ENCODE results near the gene ACAP1.

Gene ACAP1

DNA sequence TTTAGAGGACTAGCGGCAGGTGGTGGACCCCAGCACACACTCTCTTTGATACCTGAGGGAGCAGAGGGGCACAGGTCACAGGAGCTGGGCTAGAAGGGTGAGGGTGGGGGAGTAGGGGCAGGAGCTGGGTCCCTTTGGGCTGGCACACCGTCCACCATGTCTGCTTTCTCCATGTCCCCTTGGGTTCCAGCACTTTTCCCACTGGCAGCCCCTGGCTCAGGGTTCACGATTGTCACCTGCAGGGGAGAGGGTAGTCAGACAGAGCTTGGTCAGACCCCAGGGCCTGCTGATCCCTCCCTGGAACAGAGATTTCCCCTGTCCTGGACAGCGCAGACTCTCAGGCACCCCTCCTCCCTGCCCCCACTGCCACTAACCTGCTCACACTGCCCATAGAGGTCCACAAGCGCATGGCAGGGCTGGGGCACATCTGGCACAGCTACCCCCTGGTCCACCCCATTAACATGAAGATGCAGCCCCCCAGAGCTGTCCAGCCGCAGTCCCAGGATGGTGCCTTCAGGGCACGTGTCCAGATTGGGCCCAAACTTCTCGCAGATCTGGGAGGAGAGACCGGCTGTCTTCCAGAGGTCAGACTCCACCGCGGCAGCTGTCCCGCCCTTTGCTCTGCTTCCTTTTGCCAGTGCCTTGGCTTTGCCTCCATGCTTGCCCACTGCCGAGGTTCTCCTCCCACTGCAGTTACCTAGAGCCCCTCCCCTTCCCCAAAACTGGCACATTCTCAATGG lies 18.0 kb upstream of the ACAP1 start:
- H3K4me3 ChIP-seq (ENCODE audit: low read length): no peak overlapping the region
- DNase-seq (ENCODE audit: low read depth): no peak
- TF ChIP-seq, protein P1, sequence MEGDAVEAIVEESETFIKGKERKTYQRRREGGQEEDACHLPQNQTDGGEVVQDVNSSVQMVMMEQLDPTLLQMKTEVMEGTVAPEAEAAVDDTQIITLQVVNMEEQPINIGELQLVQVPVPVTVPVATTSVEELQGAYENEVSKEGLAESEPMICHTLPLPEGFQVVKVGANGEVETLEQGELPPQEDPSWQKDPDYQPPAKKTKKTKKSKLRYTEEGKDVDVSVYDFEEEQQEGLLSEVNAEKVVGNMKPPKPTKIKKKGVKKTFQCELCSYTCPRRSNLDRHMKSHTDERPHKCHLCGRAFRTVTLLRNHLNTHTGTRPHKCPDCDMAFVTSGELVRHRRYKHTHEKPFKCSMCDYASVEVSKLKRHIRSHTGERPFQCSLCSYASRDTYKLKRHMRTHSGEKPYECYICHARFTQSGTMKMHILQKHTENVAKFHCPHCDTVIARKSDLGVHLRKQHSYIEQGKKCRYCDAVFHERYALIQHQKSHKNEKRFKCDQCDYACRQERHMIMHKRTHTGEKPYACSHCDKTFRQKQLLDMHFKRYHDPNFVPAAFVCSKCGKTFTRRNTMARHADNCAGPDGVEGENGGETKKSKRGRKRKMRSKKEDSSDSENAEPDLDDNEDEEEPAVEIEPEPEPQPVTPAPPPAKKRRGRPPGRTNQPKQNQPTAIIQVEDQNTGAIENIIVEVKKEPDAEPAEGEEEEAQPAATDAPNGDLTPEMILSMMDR (conservative IDR thresholded peaks at IDR 0.05; ENCODE audit: low read depth, low read length): no peak

- DNase-seq (ENCODE audit: low read depth): no peak
- H3K4me3 ChIP-seq (ENCODE audit: low read length): no peak overlapping the region
- TF ChIP-seq, protein P1 (conservative IDR thresholded peaks at IDR 0.05; ENCODE audit: low read depth, low read length): no peak
Measured at GRCh38 chr17:7321466-7321865, 14.9 kb upstream of the ACAP1 start.

GRCh38 chr17:7322520-7323194 lies 13.7 kb upstream of the ACAP1 start:
- TF ChIP-seq, protein P1 (conservative IDR thresholded peaks at IDR 0.05; ENCODE audit: low read depth, low read length): no peak
- H3K4me3 ChIP-seq (ENCODE audit: low read length): no peak overlapping the region
- no peak for DNase-seq (ENCODE audit: low read depth)

DNA sequence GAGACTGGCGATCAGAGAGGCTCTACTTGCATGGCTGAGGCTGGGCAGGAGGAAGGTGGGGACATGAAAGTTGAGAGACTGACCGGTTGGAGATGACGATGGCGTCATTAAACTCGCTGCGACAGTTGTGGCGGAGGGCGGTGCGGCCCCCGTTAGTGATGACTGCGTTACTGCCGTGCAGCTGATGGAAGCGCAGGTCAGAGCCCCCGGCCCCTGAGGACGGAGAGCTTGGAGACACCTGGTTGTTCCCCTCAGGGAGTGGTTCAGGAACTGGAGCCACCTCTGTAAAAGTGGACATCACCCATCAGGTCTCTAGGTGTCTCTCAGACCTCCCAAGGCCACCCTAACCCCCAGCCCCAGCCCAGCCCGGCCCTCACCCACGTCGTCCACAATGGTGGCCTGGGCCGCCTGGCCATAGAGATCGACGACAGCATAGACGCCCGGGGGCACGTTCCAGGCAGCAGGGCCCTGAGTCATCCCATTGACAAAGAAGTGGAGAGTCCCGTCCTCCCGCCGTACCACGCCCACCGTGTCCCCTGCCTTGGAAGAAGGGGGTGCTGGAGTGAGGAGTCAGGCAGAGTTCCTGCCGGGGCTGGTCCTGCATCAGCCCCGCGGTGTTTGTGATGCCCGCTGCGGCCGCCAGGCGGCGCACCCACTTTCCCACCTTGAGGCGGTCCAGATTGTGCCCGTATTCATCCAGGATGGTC lies 12.4 kb upstream of the ACAP1 start:
- TF ChIP-seq, protein P1 (conservative IDR thresholded peaks at IDR 0.05; ENCODE audit: low read depth, low read length): peak; percentile 96
- no peak for DNase-seq (ENCODE audit: low read depth)
- H3K4me3 ChIP-seq (ENCODE audit: low read length): no peak overlapping the region

DNA sequence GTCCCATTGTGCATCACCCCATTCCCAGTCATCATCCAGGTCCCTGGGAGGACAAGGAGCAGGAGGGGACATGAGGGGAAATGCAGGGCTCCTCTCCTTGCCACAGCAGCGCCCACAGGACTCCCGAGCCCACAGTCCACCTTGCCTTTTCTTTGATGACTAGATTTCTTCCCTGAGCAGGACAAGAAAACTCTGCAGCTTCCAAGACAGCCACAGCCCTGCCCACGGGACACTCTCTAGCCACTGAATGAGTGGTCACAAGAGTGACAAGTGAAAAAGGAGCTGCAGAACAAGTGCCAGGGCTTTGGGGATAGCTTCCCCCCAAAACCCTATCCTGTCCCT lies 11.9 kb upstream of the ACAP1 start:
- no peak for DNase-seq (ENCODE audit: low read depth)
- no peak overlapping the region for H3K4me3 ChIP-seq (ENCODE audit: low read length)
- TF ChIP-seq, protein P1 (conservative IDR thresholded peaks at IDR 0.05; ENCODE audit: low read depth, low read length): no peak

GRCh38 chr17:7325031-7325528 lies 11.2 kb upstream of the ACAP1 start:
- TF ChIP-seq, protein P1 (conservative IDR thresholded peaks at IDR 0.05; ENCODE audit: low read depth, low read length): no peak
- H3K4me3 ChIP-seq (ENCODE audit: low read length): no peak overlapping the region
- no peak for DNase-seq (ENCODE audit: low read depth)
